A549 (cell line): ENCODE measurements around the gene AHCTF1.

Source experiments
- ESRRA ChIP-seq: fragments of 150-350 bp; IDR thresholded peaks from 2 replicates; pipeline ENCODE4 v1.6.1; 2014; ENCODE audit warnings: mild to moderate bottlenecking, low read length, borderline replicate concordance
- HDAC2 ChIP-seq: fragments of 200-600 bp; sonication (generic); IDR thresholded peaks from 2 replicates; pipeline ENCODE4 v1.6.1; 2016
- JUN ChIP-seq, 2 experiments: fragments of >200 bp; sonication (Bioruptor Twin); formaldehyde crosslinking; IDR thresholded peaks; 2 replicates in 1 of 2; 3 replicates in 1 of 2; pipeline ENCODE4 v1.6.1; 2016 to 2017
- KDM1A ChIP-seq: fragments of 200-600 bp; sonication (generic); IDR thresholded peaks from 2 replicates; pipeline ENCODE4 v1.6.1; 2016; ENCODE audit warnings: low read depth, mild to moderate bottlenecking
- MAFK ChIP-seq: fragments of 450-650 bp; IDR thresholded peaks from 2 replicates; pipeline ENCODE4 v1.6.1; 2014; ENCODE audit not compliant: partially characterized antibody
- NFE2L2 ChIP-seq: fragments of 150-350 bp; conservative IDR thresholded peaks from 2 replicates; pipeline ENCODE4 v1.6.1; 2014; ENCODE audit warnings: low read length
- POLR2A ChIP-seq: IDR thresholded peaks from 2 replicates; pipeline ENCODE4 v1.6.1; 2012; ENCODE audit warnings: mild to moderate bottlenecking, low read length
- RAD21 ChIP-seq, 2 experiments: fragments of >200 bp in 1 of 2; sonication (Bioruptor Twin) in 1 of 2; formaldehyde crosslinking in 1 of 2; IDR thresholded peaks in 1 of 2; conservative IDR thresholded peaks in 1 of 2; 2 replicates in 1 of 2; 3 replicates in 1 of 2; pipeline ENCODE4 v1.6.1; 2012 to 2018; ENCODE audit warnings: inconsistent platforms in 1 of 2
- TF ChIP-seq, protein P1 (sequence below): fragments of 200-600 bp; sonication (generic); IDR thresholded peaks from 2 replicates; pipeline ENCODE4 v1.6.1; 2016; ENCODE audit warnings: antibody characterized with exemption, mild to moderate bottlenecking, moderate library complexity
- TF ChIP-seq, protein P2 (sequence below): fragments of >200 bp; sonication (Bioruptor Twin); formaldehyde crosslinking; IDR thresholded peaks from 3 replicates; pipeline ENCODE4 v1.5.1; 2016
- TF ChIP-seq, protein P3 (sequence below): IDR thresholded peaks from 2 replicates; pipeline ENCODE4 v1.6.1; 2012

DNA sequence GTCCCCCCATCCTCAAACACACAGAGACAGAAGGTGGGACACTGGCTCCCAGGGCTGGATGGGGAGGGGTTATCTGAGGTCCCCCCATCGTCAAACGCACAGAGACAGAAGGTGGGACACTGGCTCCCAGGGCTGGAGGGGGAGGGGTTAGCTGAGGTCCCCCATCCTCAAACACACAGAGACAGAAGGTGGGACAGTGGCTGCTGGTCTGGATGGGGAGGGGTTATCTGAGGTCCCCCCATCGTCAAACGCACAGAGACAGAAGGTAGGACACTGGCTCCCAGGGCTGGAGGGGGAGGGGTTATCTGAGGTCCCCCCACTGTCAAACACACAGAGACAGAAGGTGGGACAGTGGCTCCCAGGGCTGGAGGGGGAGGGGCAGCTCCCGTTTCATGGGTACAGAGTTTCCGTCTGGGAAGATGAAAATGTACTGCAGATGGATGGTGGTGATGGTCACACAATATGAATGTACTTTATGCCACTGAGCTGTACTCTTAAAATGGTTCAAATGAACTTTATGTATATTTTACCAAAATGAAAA is 138.3 kb downstream of the AHCTF1 start:
- TF ChIP-seq, protein P1, sequence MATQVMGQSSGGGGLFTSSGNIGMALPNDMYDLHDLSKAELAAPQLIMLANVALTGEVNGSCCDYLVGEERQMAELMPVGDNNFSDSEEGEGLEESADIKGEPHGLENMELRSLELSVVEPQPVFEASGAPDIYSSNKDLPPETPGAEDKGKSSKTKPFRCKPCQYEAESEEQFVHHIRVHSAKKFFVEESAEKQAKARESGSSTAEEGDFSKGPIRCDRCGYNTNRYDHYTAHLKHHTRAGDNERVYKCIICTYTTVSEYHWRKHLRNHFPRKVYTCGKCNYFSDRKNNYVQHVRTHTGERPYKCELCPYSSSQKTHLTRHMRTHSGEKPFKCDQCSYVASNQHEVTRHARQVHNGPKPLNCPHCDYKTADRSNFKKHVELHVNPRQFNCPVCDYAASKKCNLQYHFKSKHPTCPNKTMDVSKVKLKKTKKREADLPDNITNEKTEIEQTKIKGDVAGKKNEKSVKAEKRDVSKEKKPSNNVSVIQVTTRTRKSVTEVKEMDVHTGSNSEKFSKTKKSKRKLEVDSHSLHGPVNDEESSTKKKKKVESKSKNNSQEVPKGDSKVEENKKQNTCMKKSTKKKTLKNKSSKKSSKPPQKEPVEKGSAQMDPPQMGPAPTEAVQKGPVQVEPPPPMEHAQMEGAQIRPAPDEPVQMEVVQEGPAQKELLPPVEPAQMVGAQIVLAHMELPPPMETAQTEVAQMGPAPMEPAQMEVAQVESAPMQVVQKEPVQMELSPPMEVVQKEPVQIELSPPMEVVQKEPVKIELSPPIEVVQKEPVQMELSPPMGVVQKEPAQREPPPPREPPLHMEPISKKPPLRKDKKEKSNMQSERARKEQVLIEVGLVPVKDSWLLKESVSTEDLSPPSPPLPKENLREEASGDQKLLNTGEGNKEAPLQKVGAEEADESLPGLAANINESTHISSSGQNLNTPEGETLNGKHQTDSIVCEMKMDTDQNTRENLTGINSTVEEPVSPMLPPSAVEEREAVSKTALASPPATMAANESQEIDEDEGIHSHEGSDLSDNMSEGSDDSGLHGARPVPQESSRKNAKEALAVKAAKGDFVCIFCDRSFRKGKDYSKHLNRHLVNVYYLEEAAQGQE, result no peak
- no peak for TF ChIP-seq ESRRA
- TF ChIP-seq, protein P2, sequence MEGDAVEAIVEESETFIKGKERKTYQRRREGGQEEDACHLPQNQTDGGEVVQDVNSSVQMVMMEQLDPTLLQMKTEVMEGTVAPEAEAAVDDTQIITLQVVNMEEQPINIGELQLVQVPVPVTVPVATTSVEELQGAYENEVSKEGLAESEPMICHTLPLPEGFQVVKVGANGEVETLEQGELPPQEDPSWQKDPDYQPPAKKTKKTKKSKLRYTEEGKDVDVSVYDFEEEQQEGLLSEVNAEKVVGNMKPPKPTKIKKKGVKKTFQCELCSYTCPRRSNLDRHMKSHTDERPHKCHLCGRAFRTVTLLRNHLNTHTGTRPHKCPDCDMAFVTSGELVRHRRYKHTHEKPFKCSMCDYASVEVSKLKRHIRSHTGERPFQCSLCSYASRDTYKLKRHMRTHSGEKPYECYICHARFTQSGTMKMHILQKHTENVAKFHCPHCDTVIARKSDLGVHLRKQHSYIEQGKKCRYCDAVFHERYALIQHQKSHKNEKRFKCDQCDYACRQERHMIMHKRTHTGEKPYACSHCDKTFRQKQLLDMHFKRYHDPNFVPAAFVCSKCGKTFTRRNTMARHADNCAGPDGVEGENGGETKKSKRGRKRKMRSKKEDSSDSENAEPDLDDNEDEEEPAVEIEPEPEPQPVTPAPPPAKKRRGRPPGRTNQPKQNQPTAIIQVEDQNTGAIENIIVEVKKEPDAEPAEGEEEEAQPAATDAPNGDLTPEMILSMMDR, result no peak
- TF ChIP-seq RAD21 (conservative IDR thresholded peaks at IDR 0.05 in 1 of 2, IDR thresholded peaks at IDR 0.05 in 1 of 2), result no peak
- no peak for TF ChIP-seq POLR2A
- no peak for TF ChIP-seq HDAC2
- no peak for TF ChIP-seq JUN (IDR thresholded peaks at IDR 0.05)
- TF ChIP-seq, protein P3, sequence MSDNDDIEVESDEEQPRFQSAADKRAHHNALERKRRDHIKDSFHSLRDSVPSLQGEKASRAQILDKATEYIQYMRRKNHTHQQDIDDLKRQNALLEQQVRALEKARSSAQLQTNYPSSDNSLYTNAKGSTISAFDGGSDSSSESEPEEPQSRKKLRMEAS, result no peak
- TF ChIP-seq MAFK, result no peak
- no peak for TF ChIP-seq KDM1A
- TF ChIP-seq NFE2L2, result no peak
